ENCODE data around the gene CNN1. TPM values are rescaled to one million over a fixed set of nuclear protein-coding genes. Genes with fewer than 3 reads are reported as not detected.
"Not testable (repeated sequence)": the region's sequence is repeated elsewhere in the genome, so short reads cannot be mapped to it uniquely, and the experiment has no call there.

CNN1 gene
- total RNA-seq, 1 donor from 2014 or later, result 11.7 TPM

DNA sequence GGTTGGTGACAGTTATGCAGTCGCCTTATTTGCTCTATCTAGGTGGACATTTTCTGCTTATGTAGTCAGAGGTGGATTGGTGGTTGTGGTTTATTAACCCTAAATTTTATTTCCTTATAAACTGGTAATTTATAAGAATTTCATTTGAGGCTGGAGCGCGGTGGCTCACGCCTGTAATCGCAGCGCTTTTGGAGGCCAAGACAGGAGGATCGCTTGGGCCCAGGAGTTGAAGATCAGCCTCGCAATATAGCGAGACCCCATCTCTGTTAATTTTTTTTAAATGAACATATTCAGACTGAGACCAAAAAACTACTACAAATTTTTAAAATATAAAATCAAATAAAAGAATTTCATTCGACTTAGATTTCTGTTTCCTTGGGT lies 59.4 kb downstream of the CNN1 start:
- no peak for DNase-seq (ENCODE audit: extremely low read depth, low read depth, low spot score)

GRCh38 chr19:11598746-11599145 lies 60.1 kb downstream of the CNN1 start:
- no peak for DNase-seq (ENCODE audit: extremely low read depth, low read depth, low spot score)

DNA sequence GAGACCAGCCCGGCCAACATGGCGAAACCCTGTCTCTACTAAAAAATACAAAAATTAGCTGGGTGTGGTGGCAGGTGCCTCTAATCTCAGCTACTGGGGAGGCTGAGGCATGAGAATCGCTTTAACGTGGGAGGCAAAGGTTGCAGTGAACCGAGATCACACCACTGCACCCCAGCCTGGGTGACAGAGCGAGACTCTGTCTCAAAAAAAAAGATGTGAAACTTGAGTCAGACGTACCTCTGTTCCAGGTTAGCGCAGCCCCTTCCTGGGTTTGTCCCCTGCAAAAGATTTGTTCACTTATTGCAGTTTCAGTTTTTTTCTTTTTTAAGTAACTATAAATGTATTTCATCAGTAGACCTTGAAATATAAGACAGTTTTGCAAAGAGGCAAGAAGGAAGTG lies 61.1 kb downstream of the CNN1 start:
- DNase-seq (ENCODE audit: extremely low read depth, low read depth, low spot score), result not testable (repeated sequence)

Other genes with a start within 250 kb of the CNN1 start
- not detected in 2 replicates for gene TSPAN16, start 242.7 kb upstream of the CNN1 start, total RNA-seq
- 53.6 and 56.6 TPM in 2 replicates for gene RAB3D, start 199.2 kb upstream of the CNN1 start, total RNA-seq
- gene TMEM205, start 192.6 kb upstream of the CNN1 start, total RNA-seq, result 142 and 244 TPM in 2 replicates
- 21.0 and 31.7 TPM in 2 replicates for gene CCDC159, start 192.3 kb upstream of the CNN1 start, total RNA-seq
- gene PLPPR2, start 183.4 kb upstream of the CNN1 start, total RNA-seq, result 39.3 and 47.7 TPM in 2 replicates
- 1.1 and 4.1 TPM in 2 replicates for gene SWSAP1, start 164.2 kb upstream of the CNN1 start, total RNA-seq
- gene EPOR, start 154.5 kb upstream of the CNN1 start, total RNA-seq, result 17.7 and 32.7 TPM in 2 replicates
- gene RGL3, start 119.5 kb upstream of the CNN1 start, total RNA-seq, result not detected in 2 replicates
- 0.06 and 1.4 TPM in 2 replicates for gene ODAD3, start 103.7 kb upstream of the CNN1 start, total RNA-seq
- gene PRKCSH, start 103.2 kb upstream of the CNN1 start, total RNA-seq, result 281 and 288 TPM in 2 replicates
- gene ELAVL3, start 57.8 kb upstream of the CNN1 start, total RNA-seq, result not detected in 2 replicates
- gene ZNF653, start 33.0 kb upstream of the CNN1 start, total RNA-seq, result 5.0 and 9.6 TPM in 2 replicates
- 24.9 and 25.3 TPM in 2 replicates for gene ECSIT, start 9.7 kb upstream of the CNN1 start, total RNA-seq
- 33.8 and 46.7 TPM in 2 replicates for gene ELOF1, start 20.4 kb downstream of the CNN1 start, total RNA-seq
- 1.6 and 1.9 TPM in 2 replicates for gene ACP5, start 38.8 kb downstream of the CNN1 start, total RNA-seq
- gene ZNF627, start 58.6 kb downstream of the CNN1 start, total RNA-seq, result 10.2 and 10.4 TPM in 2 replicates
- gene ZNF823, start 200.1 kb downstream of the CNN1 start, total RNA-seq, result 3.4 and 5.9 TPM in 2 replicates
- gene ZNF441, start 228.1 kb downstream of the CNN1 start, total RNA-seq, result 3.2 and 3.9 TPM in 2 replicates